ENCODE measurements around the gene GFI1. TPM values are rescaled to one million over a fixed set of nuclear protein-coding genes. Genes with fewer than 3 reads are reported as not detected.

GFI1 gene
- total RNA-seq, 1 experiment from 2014 or later = 0.49 TPM

GRCh38 chr1:92487078-92487605 lies 417 bp upstream of the GFI1 start:
- Histone ChIP-seq H3K4me1 (ENCODE audit: control insufficient read depth, insufficient read depth, low read length) (peaks cover 2% of the 10 kb centered on the region; the same call in 1 of the 2 replicates), H3K4me3 (ENCODE audit: low read depth in 2 of 2, low read length in 2 of 2) (peak overlapping the region in 1 of 2 experiments; percentile 6; a peak in 1 of 4 replicates), H3K27me3 (ENCODE audit: control insufficient read depth, insufficient read depth, low read length) (peaks cover 8% of the 10 kb centered on the region), H3K9me3 (ENCODE audit: control insufficient read depth, insufficient read depth, low read depth, low read length) (no peaks in the 10 kb centered on the region), H3K36me3 (ENCODE audit: control insufficient read depth, insufficient read depth, low read length) (no peaks in the 10 kb centered on the region), H3K27ac (ENCODE audit: low read length) (no peak overlapping the region)
- BruUV-seq (replicated peaks) = no TSS peak
- no peak for TF ChIP-seq REST (IDR thresholded peaks at IDR 0.05; ENCODE audit: insufficient read depth in 1 of 2, low read depth in 2 of 2, low read length in 1 of 2)
- no peak for TF ChIP-seq TCF7L2 (IDR thresholded peaks at IDR 0.05; ENCODE audit: low read depth, low read length)
- no peak for TF ChIP-seq POLR2AphosphoS5 (IDR thresholded peaks at IDR 0.05; ENCODE audit: low read depth, low read length)
- TF ChIP-seq SIN3A (IDR thresholded peaks at IDR 0.05; ENCODE audit: borderline replicate concordance, insufficient read depth, low read depth, low read length) = no peak
- TF ChIP-seq CTCF (IDR thresholded peaks at IDR 0.05) = no peak
- in situ Hi-C loops (cut with HindIII; ENCODE audit: low pct_unique_long_range_greater_than_20kb, low sequenced_read_pairs) (no loop called here), intact Hi-C loops (cut with micrococcal nuclease; ENCODE audit: unreplicated experiment) (no loop called here)
- ATAC-seq (no peak), DNase-seq (ENCODE audit: low read depth, low spot score) (no peak)
- ChIA-PET POLR2A (interaction anchor here (0.6 kb wide), 1 partner anchor 592 kb away, joined by 12 read pairs; no protein-coding TSS in a partner anchor), CTCF (no interaction called here)

GRCh38 chr1:92485381-92486250 lies 1.1 kb downstream of the GFI1 start:
- peak overlapping the region; percentile 37 to 52 for H3K4me3 ChIP-seq (ENCODE audit: low read depth in 2 of 2, low read length in 2 of 2)
- DNase-seq (ENCODE audit: low read depth, low spot score) (no peak), ATAC-seq (peak; percentile 73)
- intact Hi-C loops (cut with micrococcal nuclease; ENCODE audit: unreplicated experiment) = no loop called here
- H3K36me3 ChIP-seq (ENCODE audit: control insufficient read depth, insufficient read depth, low read length) = no peaks in the 10 kb centered on the region
- H3K27me3 ChIP-seq (ENCODE audit: control insufficient read depth, insufficient read depth, low read length) = peaks cover 8% of the 10 kb centered on the region
- no peaks in the 10 kb centered on the region for H3K9me3 ChIP-seq (ENCODE audit: control insufficient read depth, insufficient read depth, low read depth, low read length)
- POLR2A ChIA-PET = no interaction called here
- no TSS peak for BruUV-seq (replicated peaks)
- in situ Hi-C loops (cut with HindIII; ENCODE audit: low pct_unique_long_range_greater_than_20kb, low sequenced_read_pairs) = no loop called here
- H3K27ac ChIP-seq (ENCODE audit: low read length) = no peak overlapping the region
- TF ChIP-seq REST (IDR thresholded peaks at IDR 0.05; ENCODE audit: insufficient read depth in 1 of 2, low read depth in 2 of 2, low read length in 1 of 2) = no peak
- TF ChIP-seq POLR2AphosphoS5 (IDR thresholded peaks at IDR 0.05; ENCODE audit: low read depth, low read length) = no peak
- no peak for TF ChIP-seq SIN3A (IDR thresholded peaks at IDR 0.05; ENCODE audit: borderline replicate concordance, insufficient read depth, low read depth, low read length)
- no peak for TF ChIP-seq TCF7L2 (IDR thresholded peaks at IDR 0.05; ENCODE audit: low read depth, low read length)
- TF ChIP-seq CTCF (IDR thresholded peaks at IDR 0.05) = peak; percentile 71
- CTCF ChIA-PET = interaction anchor here (0.6 to 0.7 kb wide), 2 partner anchors 22 to 88 kb away, joined by 3 to 5 read pairs; no protein-coding TSS in a partner anchor
- peaks cover 2% of the 10 kb centered on the region; the same call in 1 of the 2 replicates for H3K4me1 ChIP-seq (ENCODE audit: control insufficient read depth, insufficient read depth, low read length)
